Gastrocnemius medialis (tissue), 4 donors: Measurements from ENCODE around the gene HS6ST2. TPM values are rescaled to one million over a fixed set of nuclear protein-coding genes. Genes with fewer than 3 reads are reported as not detected.
A peak's percentile ranks its signal among the peaks of the same experiment; 100 is the strongest.

Source experiments
- ATAC-seq, 2 donors: fragments of 150-250 bp; one replicate each; pipeline ENCODE4 v1.9.1; 2016
- DNase-seq, 2 donors: peaks; one replicate each; pipeline ENCODE4 v3.0.0-alpha.2; 2019
- H3K27ac ChIP-seq, 4 donors: fragments of 200-600 bp; sonication (generic); 1 replicate in 1 of 4; 2 replicates in 3 of 4; pipeline ENCODE4 v1.5.1; 2016 to 2018; ENCODE audit warnings: mild to moderate bottlenecking in 2 of 4, moderate library complexity in 1 of 4
- H3K27me3 ChIP-seq, 3 donors: fragments of 200-600 bp; sonication (generic) in 2 of 3; 1 replicate in 1 of 3; 2 replicates in 2 of 3; pipeline versions ENCODE4 v1.5.1 to v1.6.0; 2016 to 2019; ENCODE audit warnings: mild to moderate bottlenecking in 1 of 3, moderate library complexity in 1 of 3
- H3K36me3 ChIP-seq, 2 donors: fragments of 200-600 bp; sonication (generic) in 1 of 2; one replicate each; pipeline ENCODE4 v1.5.1; 2017 to 2018
- H3K4me1 ChIP-seq, 2 donors: fragments of 200-600 bp; sonication (generic) in 1 of 2; one replicate each; pipeline ENCODE4 v1.5.1; 2016 to 2017; ENCODE audit warnings: mild to moderate bottlenecking in 2 of 2
- H3K4me3 ChIP-seq, 4 donors: fragments of 200-600 bp; sonication (generic) in 3 of 4; 1 replicate in 1 of 4; 2 replicates in 3 of 4; pipeline ENCODE4 v1.5.1; 2016 to 2019; ENCODE audit warnings: mild to moderate bottlenecking in 2 of 4
- H3K9me3 ChIP-seq, 3 donors: fragments of 200-600 bp; sonication (generic) in 2 of 3; 1 replicate in 1 of 3; 2 replicates in 2 of 3; pipeline ENCODE4 v1.5.1; 2016 to 2019
- CTCF ChIP-seq, 5 experiments: fragments of 450-650 bp in 3 of 5; fragments of 200-600 bp in 2 of 5; sonication (generic) in 2 of 5; IDR thresholded peaks in 4 of 5; conservative IDR thresholded peaks in 1 of 5; 1 replicate in 4 of 5; 2 replicates in 1 of 5; pipeline ENCODE4 v1.5.1; 2016 to 2019; ENCODE audit warnings: antibody characterized with exemption in 5 of 5, mild to moderate bottlenecking in 3 of 5, moderate library complexity in 3 of 5
- POLR2A ChIP-seq, 2 donors: fragments of 450-650 bp; IDR thresholded peaks; one replicate each; pipeline ENCODE4 v1.6.1; 2017; ENCODE audit warnings: antibody characterized with exemption in 2 of 2, mild to moderate bottlenecking in 2 of 2, moderate library complexity in 2 of 2
- in situ Hi-C, 4 donors: fragments of 200-750 bp; cut with MboI; loops; one replicate each; pipeline versions ENCODE4 v1.15.0 to v1.8.0; 2017; ENCODE audit warnings: low sequenced_read_pairs in 4 of 4
- intact Hi-C: fragments of 100-400 bp; cut with DNase I; formaldehyde crosslinking; loops from one replicate; pipeline ENCODE4 v1.15.1; 2023; ENCODE audit warnings: low total_unique reads
- total RNA-seq, 4 donors: library from RNA; depleted of rRNA; stranded (reverse); fragments of >200 nt; gene quantifications; one replicate each; pipeline versions ENCODE4 v1.1.0 to v1.2.3, GENCODE V29; 2016

The HS6ST2 gene
- total RNA-seq, 4 donors from 2014 or later, result 1.9 to 2.8 (median 2.1) TPM; not detected in 1

DNA sequence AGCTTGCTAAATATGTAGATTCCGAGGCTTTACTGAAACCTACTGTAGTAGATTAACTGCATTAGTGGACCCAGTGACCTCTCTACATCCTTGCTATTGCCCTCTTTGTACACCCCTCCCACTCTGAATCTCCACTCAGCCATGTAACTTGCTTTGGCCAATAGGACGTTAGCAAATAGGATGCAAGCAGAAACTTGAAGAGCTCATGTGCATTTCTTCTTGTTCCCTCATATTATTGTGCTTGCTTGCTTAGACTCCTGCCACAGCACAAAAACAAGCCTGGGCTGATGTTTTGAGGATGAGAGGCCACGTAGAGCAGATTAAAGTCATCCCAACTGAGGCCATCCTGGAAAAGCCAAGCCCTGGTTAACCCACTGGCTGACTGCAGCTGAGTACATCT, 147.9 kb downstream of the HS6ST2 start:
- ATAC-seq, result no peak
- Histone ChIP-seq H3K9me3 (no peaks in the 10 kb centered on the region), H3K4me1 (no peaks in the 10 kb centered on the region), H3K27me3 (no peaks in the 10 kb centered on the region), H3K27ac (no peak overlapping the region), H3K36me3 (no peaks in the 10 kb centered on the region), H3K4me3 (no peak overlapping the region)
- intact Hi-C loops, result no loop called here
- TF ChIP-seq POLR2A (IDR thresholded peaks at IDR 0.05), result no peak
- no peak for TF ChIP-seq CTCF (IDR thresholded peaks at IDR 0.05 in 4 of 5, conservative IDR thresholded peaks at IDR 0.05 in 1 of 5)
- in situ Hi-C loops, result no loop called here
- DNase-seq, result no peak

GRCh38 chrX:132809581-132809980, 148.8 kb downstream of the HS6ST2 start:
- Histone ChIP-seq H3K4me3 (no peak overlapping the region), H3K27me3 (no peaks in the 10 kb centered on the region), H3K4me1 (no peaks in the 10 kb centered on the region), H3K27ac (no peak overlapping the region), H3K9me3 (no peaks in the 10 kb centered on the region), H3K36me3 (no peaks in the 10 kb centered on the region)
- TF ChIP-seq POLR2A (IDR thresholded peaks at IDR 0.05), result no peak
- no peak for TF ChIP-seq CTCF (IDR thresholded peaks at IDR 0.05 in 4 of 5, conservative IDR thresholded peaks at IDR 0.05 in 1 of 5)
- DNase-seq, result no peak
- in situ Hi-C loops, result no loop called here
- peak in 1 of 2 donors; percentile 45 for ATAC-seq
- intact Hi-C loops, result no loop called here

DNA sequence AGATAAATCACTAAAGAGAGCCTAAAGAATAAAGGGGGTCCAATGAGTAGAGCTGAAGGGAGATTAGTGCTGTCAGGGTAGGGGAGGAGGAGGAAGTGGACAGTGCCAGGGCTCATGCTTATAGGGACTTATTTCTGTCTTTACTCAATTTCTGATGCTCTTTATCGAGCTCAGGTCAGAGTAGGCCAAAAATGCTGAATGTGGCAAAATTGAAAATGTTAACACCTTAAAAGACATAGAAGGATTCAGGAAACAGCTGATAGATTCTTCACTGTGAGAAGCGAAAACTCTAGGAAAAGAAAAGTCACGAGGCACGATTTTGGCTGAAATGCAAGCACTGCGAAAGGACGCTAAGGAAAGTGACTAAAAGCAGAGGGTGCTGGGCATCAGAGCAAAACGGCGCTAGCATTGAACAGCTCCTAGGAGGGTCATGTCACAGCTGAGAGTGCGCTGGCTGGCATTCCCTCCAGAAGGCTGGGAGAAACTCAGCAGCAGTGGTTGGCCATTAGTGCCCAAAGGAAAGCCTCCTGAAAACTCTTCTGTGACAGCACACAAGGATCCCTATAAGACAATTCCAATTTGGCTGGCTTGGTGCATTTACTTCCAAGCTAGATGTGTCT, 150.9 kb downstream of the HS6ST2 start:
- no peak for ATAC-seq
- no peaks in the 10 kb centered on the region for H3K27me3 ChIP-seq
- intact Hi-C loops, result no loop called here
- H3K36me3 ChIP-seq, result no peaks in the 10 kb centered on the region
- DNase-seq, result no peak
- no peak overlapping the region for H3K4me3 ChIP-seq
- H3K4me1 ChIP-seq, result no peaks in the 10 kb centered on the region
- H3K9me3 ChIP-seq, result no peaks in the 10 kb centered on the region
- H3K27ac ChIP-seq, result no peak overlapping the region
- in situ Hi-C loops, result no loop called here
- no peak for TF ChIP-seq CTCF (IDR thresholded peaks at IDR 0.05 in 4 of 5, conservative IDR thresholded peaks at IDR 0.05 in 1 of 5)
- TF ChIP-seq POLR2A (IDR thresholded peaks at IDR 0.05), result no peak

DNA sequence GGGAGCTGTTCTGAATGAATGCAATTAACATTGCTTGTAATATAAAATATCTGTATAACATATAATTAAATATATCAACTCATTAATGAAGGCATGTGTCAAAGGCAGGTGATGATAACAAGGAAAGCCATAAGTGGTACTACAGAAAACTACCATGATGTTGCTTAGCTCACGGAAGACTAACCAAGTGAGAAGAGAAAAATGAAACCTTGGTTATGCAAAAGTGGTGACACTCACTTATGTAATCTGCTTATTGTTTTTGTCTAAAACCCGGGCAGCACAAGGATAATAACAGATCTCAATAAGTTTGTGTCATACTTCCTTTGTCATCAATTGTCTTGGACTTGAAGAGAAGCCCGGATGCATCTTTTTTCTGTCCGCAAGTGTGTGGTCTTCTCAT, 156.4 kb downstream of the HS6ST2 start:
- H3K27ac ChIP-seq, result no peak overlapping the region
- DNase-seq (no peak), ATAC-seq (no peak)
- intact Hi-C loops, result no loop called here
- no peaks in the 10 kb centered on the region for H3K9me3 ChIP-seq
- no peaks in the 10 kb centered on the region for H3K27me3 ChIP-seq
- TF ChIP-seq POLR2A (IDR thresholded peaks at IDR 0.05) (no peak), CTCF (IDR thresholded peaks at IDR 0.05 in 4 of 5, conservative IDR thresholded peaks at IDR 0.05 in 1 of 5) (no peak)
- no peaks in the 10 kb centered on the region for H3K36me3 ChIP-seq
- in situ Hi-C loops, result no loop called here
- no peaks in the 10 kb centered on the region for H3K4me1 ChIP-seq
- H3K4me3 ChIP-seq, result no peak overlapping the region

- no peaks in the 10 kb centered on the region for H3K36me3 ChIP-seq
- TF ChIP-seq POLR2A (IDR thresholded peaks at IDR 0.05) (no peak), CTCF (IDR thresholded peaks at IDR 0.05 in 4 of 5, conservative IDR thresholded peaks at IDR 0.05 in 1 of 5) (no peak)
- in situ Hi-C loops (no loop called here), intact Hi-C loops (no loop called here)
- no peaks in the 10 kb centered on the region for H3K27me3 ChIP-seq
- ATAC-seq, result no peak
- no peak overlapping the region for H3K27ac ChIP-seq
- no peak overlapping the region for H3K4me3 ChIP-seq
- no peak for DNase-seq
- no peaks in the 10 kb centered on the region for H3K9me3 ChIP-seq
- H3K4me1 ChIP-seq, result no peaks in the 10 kb centered on the region
Observed at GRCh38 chrX:132795181-132795580, 163.2 kb downstream of the HS6ST2 start.
